ENCODE measurements around the gene NLK.

NLK gene

GRCh38 chr17:28120766-28121165, 78.3 kb downstream of the NLK start:
- H3K4me3 ChIP-seq (ENCODE audit: control insufficient read depth, low read depth, low read length), result no peak overlapping the region
- TF ChIP-seq CTCF (conservative IDR thresholded peaks at IDR 0.05; ENCODE audit: control insufficient read depth, insufficient read depth, low read depth, low read length), result no peak
- no peak for DNase-seq (ENCODE audit: low read depth)

DNA sequence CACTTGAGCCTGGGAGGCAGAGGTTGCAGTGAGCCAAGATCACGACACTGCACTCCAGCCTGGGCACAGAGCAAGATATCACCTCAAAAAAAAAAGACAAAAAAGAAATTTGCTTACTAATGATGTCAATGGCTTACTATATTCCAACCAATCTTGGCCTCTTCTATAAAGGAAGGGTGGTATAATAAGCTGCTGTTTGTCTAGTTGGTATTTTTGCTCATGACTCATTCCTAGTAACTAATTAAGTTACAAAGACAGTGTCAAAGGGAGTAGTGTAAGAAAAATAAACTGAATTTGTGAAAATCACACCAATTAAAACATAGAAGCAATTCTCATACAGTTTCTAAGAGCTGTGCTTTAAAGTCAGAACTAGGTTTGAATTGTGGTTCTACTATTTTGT, 82.5 kb downstream of the NLK start:
- DNase-seq (ENCODE audit: low read depth), result no peak
- no peak for TF ChIP-seq CTCF (conservative IDR thresholded peaks at IDR 0.05; ENCODE audit: control insufficient read depth, insufficient read depth, low read depth, low read length)
- H3K4me3 ChIP-seq (ENCODE audit: control insufficient read depth, low read depth, low read length), result no peak overlapping the region

GRCh38 chr17:28125526-28126378, 83.3 kb downstream of the NLK start:
- TF ChIP-seq CTCF (conservative IDR thresholded peaks at IDR 0.05; ENCODE audit: control insufficient read depth, insufficient read depth, low read depth, low read length), result no peak
- DNase-seq (ENCODE audit: low read depth), result no peak

GRCh38 chr17:28127196-28127595, 84.7 kb downstream of the NLK start:
- DNase-seq (ENCODE audit: low read depth), result no peak
- TF ChIP-seq CTCF (conservative IDR thresholded peaks at IDR 0.05; ENCODE audit: control insufficient read depth, insufficient read depth, low read depth, low read length), result no peak
- H3K4me3 ChIP-seq (ENCODE audit: control insufficient read depth, low read depth, low read length), result no peak overlapping the region

More at GRCh38 chr17:28125526-28126378, 83.3 kb downstream of the NLK start:
- H3K4me3 ChIP-seq (ENCODE audit: control insufficient read depth, low read depth, low read length), result no peak overlapping the region

GRCh38 chr17:28128779-28129178, 86.3 kb downstream of the NLK start:
- no peak for DNase-seq (ENCODE audit: low read depth)
- TF ChIP-seq CTCF (conservative IDR thresholded peaks at IDR 0.05; ENCODE audit: control insufficient read depth, insufficient read depth, low read depth, low read length), result no peak
- no peak overlapping the region for H3K4me3 ChIP-seq (ENCODE audit: control insufficient read depth, low read depth, low read length)

- no peak for DNase-seq (ENCODE audit: low read depth)
- TF ChIP-seq CTCF (conservative IDR thresholded peaks at IDR 0.05; ENCODE audit: control insufficient read depth, insufficient read depth, low read depth, low read length), result no peak
- no peak overlapping the region for H3K4me3 ChIP-seq (ENCODE audit: control insufficient read depth, low read depth, low read length)
Measured at GRCh38 chr17:28130472-28130871, 88.0 kb downstream of the NLK start.

Measured in fibroblast of mammary gland (primary cell).